Measurements from ENCODE around the gene KLF11. TPM values are rescaled to one million over a fixed set of nuclear protein-coding genes. Genes with fewer than 3 reads are reported as not detected.
"Not testable (repeated sequence)": the region's sequence is repeated elsewhere in the genome, so short reads cannot be mapped to it uniquely, and the experiment has no call there.

Gene KLF11
- total RNA-seq, 1 donor from 2014 or later = 4.4 TPM

DNA sequence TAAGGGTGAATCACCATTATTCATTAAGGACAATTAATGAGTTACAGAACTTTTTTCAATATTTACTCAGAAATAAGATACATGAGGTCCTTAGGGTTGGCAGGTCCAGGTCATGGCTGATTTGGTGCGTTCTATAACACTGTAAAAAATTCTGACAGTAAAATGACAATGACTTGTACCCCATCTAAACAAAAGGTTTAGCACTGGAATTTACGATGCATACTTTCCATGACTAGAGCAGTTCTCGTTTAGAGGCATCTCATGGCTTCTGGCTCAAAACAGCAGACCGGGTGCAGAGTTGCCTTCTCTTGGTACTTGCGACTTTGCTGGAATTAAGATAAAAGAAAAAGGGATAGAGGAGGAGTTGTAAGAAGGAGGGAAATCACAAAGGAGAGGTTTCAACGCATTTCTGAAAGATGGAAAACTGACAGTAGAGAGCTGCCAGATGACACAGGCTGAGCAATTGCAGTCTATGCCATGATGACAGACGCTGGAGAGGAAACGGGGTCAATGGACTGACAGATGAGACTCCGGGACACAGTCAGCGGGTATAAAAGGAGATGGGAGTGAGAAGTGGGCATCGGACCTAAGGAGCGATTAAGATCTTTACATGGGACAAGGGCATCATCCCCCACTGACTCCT lies 41.0 kb downstream of the KLF11 start:
- no peak for DNase-seq (ENCODE audit: low read depth in 2 of 2)

DNA sequence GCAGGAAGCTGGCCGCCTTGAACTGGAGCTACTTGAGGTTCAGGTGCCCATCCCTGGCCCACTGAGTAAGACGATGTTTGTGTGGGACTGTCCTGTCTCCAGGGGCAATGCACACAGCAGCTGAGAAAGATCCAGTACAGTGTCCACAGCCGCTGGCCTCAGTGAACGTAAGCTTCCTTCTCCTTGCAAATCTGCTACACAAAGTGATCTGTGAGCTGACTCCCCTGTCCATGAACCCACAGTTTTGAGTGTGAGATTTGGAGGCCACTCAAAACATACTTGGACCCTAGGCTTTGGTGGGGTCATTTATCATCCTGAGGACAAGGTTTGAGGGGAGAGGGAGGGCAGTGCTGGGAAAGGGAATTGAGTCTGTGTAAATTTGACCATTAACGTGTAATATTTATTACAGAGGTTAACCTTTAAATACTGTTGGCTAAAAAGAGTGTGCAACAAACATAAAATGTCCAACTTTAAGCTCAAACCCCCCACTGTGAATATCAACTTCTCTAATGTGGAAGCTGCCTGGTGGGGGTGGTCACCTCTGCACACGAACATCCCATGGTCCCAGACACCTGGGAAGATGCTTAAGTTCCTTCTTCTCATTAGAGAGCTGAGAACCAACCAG lies 41.8 kb downstream of the KLF11 start:
- no peak for DNase-seq (ENCODE audit: low read depth in 2 of 2)

DNA sequence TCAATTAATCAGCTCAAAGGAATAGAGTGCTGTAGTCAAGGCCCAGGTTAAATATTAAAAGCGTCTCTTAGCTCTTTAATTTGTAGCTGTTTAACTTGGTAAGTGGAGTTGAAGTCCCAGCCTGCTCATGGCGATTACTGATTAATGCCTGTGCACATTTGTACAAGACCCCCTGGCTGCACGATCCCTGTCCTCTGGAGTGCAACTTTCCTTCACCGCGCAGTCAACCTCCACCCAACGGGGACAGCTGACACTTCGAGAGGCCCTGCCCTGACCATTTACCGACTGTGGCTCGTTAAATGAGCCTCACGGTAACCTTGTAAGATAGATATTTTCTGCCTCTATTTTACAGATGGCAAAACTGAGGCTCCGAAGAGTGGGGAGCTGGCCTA lies 42.3 kb downstream of the KLF11 start:
- no peak for DNase-seq (ENCODE audit: low read depth in 2 of 2)

DNA sequence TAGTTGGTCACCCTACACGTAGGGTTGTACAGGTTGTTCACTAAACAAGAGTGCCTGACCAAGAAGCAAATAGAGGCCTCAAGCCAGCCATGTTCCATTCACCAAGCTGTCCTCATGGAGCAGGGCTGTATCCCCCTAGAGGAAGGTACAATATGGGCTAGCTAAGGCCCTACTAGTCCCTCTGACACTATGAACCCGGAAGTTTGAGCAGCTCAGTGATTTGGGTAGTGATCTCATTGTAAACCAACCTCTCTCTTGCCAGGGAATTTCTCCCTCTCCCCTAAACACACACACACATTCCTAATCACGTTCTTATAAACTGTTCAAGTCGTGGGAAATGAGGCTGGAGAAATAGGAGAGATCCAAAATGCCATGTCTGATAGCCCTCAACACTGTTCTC lies 43.6 kb downstream of the KLF11 start:
- DNase-seq (ENCODE audit: low read depth in 2 of 2) = no peak

DNA sequence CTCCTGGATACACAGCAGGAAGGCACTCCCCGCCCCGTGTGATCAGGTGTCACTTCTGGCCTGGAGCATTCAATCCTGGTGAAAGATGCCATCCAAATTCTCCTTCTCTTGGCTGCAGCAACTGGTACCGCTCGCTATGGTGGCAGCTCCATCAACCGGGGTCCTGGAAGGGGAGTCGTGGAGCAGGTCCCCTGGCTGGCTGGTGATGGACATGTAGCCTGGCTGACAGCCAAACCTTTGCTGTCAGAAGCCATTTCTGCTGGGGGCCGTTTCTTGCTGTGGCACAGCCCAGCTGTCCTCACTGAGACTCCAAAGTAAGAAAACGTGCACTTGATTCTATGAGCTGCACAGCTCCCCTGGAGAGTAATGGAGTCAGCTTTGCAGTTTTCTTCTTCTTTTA lies 44.0 kb downstream of the KLF11 start:
- no peak for DNase-seq (ENCODE audit: low read depth in 2 of 2)

DNA sequence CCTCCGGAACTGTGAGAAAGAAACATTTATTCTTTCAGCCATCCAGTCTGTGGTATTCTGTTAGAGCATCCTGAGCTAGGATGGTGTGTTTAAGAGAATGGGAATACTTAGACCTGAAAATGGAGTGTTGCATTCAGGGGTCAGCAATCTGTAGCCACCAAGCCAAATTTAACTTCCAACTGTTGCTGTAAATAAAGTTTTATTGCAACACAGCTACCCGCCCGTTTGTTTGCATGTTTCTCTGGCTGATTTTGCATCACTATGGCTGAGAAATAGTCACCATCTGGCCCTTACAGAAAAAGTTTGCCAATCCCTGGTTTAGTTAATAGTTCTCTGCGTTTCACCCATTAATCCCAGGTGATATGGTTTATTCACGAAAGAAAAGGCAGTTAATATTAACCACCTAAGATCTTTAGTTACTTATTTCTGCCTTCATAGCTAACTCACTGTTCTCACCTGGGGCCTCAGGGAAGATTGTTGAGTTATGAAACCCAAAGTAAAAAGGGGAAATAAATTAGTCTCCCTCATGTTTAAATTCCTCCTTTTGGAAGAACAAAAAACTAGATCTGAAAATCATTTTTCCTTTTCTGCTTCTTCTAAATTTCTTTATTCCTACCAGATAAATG lies 46.3 kb downstream of the KLF11 start:
- DNase-seq (ENCODE audit: low read depth in 2 of 2) = no peak

DNA sequence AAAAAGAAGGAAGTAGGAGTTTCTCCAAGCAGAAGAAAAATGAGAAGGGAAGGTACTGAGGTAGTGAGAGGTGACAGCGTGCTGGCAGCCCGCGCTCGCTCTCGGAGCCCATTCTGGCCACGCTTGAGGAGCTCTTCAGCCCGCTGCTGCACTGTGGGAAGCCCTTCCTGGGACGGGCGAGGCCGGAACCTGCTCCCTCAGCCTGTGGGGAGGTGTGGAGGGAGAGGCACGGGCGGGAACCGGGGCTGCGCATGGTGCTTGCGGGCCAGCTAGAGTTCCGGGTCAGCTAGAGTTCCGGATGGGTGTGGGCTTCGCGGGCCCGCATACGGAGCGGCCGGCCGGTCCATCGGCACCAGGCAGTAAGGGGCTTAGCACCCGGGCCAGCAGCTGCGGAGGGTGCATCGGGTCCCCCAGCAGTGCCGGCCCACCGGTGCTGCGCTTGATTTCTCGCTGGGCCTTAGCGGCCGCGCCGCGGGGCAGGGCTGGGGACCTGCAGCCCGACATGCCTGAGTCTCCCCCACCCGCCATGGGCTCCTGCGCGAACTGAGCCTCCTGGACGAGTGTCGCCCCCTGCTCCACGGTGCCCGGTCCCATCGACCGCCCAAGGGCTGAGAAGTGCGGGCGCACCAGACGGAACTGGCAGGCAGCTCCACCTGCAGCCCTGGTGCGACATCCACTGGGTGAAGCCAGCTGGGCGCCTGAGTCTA lies 48.0 kb downstream of the KLF11 start:
- DNase-seq (ENCODE audit: low read depth in 2 of 2) = no peak

DNA sequence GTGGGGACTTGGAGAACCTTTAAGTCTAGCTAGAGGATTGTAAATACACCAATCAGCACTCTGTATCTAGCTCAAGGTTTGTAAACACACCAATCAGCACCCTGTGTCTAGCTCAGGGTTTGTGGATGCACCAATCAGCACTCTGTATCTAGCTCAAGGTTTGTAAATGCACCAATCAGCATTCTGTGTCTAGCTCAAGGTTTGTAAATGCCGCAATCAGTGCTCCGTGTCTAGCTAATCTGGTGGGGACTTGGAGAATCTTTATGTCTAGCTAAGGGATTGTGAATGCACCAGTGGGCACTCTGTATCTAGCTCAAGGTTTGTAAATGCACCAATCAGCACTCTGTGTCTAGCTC lies 48.5 kb downstream of the KLF11 start:
- DNase-seq (ENCODE audit: low read depth in 2 of 2) = not testable (repeated sequence)

DNA sequence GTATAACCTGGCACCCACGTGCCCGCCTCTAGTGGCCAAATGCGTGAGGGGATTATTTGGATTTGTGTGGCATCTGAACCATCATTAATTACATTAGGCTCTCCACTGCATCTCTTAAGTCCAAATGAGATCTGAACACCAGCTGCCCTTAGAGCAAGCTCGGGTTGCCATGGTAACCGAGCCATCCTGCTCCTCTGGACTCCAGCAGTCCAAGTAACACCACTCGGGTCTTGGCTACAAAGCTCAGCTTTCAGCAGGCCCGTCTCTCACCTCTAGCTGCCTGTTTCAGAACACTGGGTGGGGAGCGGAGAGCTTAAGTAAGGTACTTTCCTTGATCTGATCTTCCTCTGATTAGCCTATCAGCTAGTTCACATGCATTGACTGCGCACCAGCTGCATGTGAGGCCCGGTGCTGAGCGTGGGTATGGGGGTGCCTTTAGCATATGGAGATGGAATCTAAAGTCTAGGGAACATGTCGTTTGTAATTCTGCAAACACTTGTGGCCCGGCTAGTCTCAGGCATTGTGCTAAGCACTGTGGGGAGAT lies 51.0 kb downstream of the KLF11 start:
- no peak for DNase-seq (ENCODE audit: low read depth in 2 of 2)

DNA sequence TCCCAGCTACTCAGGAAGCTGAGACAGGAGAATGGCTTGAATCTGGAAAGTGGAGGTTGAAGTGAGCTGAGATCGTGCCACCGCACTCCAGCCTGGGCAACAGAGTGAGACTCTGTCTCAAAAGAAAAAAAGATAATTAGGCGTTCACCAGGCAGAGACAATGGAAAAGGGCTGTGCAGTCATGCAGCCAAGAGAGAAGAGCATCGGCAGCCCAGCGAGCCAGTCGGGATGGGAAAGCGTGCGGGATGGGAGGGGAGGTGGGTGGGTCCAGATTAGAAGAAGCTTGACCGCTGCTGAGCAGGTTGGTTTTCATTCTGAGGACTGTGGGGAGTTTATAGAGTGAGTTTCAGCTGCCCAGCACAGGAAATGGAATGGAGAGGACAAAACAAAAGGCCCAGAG lies 51.8 kb downstream of the KLF11 start:
- no peak for DNase-seq (ENCODE audit: low read depth in 2 of 2)

DNA sequence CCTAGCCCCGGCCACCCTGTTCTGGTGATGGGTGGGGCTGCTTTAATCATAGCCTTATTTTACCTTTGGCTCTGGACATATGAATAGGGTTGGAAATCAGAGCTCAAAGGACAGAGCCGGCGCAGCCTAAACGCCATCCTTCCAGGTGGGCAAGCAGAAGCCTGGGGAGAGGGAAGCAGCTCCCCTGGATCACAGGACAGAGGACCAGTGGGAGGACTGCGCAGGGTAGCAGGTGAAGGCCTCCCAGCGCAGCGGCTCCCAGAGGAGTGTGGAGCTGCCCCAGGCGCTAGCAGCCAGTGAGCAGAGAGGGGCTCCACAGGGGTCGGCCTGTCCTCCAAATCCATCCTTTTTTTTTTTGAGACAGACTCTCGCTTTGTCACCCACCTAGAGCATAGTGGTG lies 53.3 kb downstream of the KLF11 start:
- DNase-seq (ENCODE audit: low read depth in 2 of 2) = no peak

DNA sequence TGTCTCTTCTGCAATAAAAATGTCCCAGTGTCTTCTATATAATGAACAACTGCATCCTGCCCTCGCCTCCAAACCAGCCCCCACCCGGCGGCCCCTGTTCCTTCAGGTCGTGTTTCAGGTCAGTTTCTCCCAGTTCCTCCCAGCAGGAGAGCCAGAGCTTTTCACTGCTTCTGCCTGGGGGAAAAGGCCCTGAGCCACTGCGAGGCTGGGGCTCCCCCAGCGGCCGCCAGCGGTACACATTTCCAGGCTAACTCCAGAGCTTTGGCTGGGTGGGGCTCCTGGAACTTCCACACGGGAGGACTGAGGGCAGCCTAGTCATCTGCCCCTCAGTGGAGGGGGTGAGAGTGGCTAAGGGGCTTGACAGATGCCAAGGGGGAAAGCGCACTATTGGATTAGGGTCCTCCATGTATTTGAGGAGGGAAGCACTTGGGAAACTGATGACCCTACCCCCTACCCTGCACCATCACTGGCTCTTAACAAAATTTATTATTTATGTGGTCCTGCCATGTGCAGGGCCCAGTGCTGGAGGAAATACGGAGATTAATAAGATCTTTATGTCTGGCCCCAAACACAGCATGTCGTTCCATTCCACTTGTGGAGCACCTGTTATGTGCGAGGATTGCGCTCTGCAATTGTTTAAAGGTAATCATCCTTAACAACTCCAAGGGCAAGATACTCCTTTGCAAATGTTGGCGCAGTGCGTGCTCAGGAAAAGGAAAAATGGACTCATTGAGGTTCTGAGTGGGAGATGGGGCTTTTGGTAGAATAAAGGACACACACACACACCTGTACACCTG lies 54.2 kb downstream of the KLF11 start:
- DNase-seq (ENCODE audit: low read depth in 2 of 2) = peak in 1 of 2 donors; percentile 67

DNA sequence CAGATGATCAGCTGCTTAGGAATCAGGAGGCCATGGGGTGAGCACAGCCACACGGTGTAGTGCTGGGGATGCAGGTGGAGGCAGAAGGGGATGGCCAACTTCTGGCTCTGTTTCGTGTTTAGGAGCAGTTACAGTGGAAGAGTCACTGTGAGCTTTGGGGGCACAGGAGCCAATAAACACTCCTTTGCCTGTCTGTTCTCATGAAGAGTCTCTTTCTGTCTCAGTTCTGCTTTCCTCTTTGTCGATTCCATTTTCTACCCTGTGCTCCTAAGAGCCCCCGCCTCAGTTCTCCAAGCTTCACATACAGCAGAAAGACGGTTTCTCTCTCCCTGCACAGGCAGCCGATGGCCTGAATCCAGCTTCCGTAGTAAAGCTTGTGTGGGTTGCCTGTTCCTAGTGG lies 58.1 kb downstream of the KLF11 start:
- no peak for DNase-seq (ENCODE audit: low read depth in 2 of 2)

DNA sequence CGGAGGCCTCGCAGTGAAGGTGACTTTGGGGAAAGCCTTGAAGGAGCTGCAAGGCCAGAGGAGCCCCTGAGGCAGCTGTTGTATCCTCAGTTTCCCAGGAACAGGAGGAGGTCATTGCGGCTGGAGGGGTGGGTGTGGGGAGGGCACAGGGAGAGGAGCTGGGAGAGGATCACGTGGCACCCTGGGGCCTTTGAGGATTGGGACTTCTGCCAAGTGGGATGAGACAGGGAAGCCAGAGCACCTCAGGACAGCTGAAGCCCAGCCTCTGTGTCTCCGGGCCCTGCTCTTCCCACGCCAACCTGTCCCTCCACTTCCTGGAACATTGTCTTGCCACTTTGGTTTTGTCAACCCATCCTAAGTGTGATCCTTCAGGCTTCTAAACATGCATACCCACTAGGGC lies 59.8 kb downstream of the KLF11 start:
- DNase-seq (ENCODE audit: low read depth in 2 of 2) = no peak

Other genes with a start within 250 kb of the KLF11 start
- gene TAF1B, start 200.1 kb upstream of the KLF11 start, total RNA-seq = 16.3 and 25.7 TPM in 2 replicates
- gene GRHL1, start 91.9 kb upstream of the KLF11 start, total RNA-seq = 0.26 and 0.76 TPM in 2 replicates
- gene CYS1, start 36.9 kb downstream of the KLF11 start, total RNA-seq = under 0.01 TPM in 2 replicates
- gene RRM2, start 79.2 kb downstream of the KLF11 start, total RNA-seq = 18.1 and 29.1 TPM in 2 replicates

Measured in dermis microvascular lymphatic vessel endothelial cell (primary cell).